Epithelial cell of proximal tubule (primary cell): ENCODE data around the gene ITGB7. TPM values are rescaled to one million over a fixed set of nuclear protein-coding genes. Genes with fewer than 3 reads are reported as not detected.

Experiments
- DNase-seq: peaks from one replicate; pipeline ENCODE4 v3.0.0-alpha.2; 2011; ENCODE audit warnings: low read depth
- H3K4me3 ChIP-seq: 2 replicates; pipeline ENCODE4 v1.5.1; 2011; ENCODE audit warnings: low read depth, mild to moderate bottlenecking, low read length
- CTCF ChIP-seq: conservative IDR thresholded peaks from 2 replicates; pipeline ENCODE4 v1.5.1; 2012; ENCODE audit warnings: low read depth, mild to moderate bottlenecking, low read length
- total RNA-seq: library from RNA; depleted of rRNA; stranded (reverse); fragments of >200 nt; gene quantifications from 2 replicates; pipeline ENCODE4 v1.2.3, GENCODE V29; 2015

Gene ITGB7
- total RNA-seq, 1 donor from 2014 or later = 0.46 TPM

- DNase-seq = no peak
- no peak for TF ChIP-seq CTCF
- H3K4me3 ChIP-seq = peak overlapping the region; percentile 48
Measured at GRCh38 chr12:53197011-53197640, 9.9 kb downstream of the ITGB7 start.

DNA sequence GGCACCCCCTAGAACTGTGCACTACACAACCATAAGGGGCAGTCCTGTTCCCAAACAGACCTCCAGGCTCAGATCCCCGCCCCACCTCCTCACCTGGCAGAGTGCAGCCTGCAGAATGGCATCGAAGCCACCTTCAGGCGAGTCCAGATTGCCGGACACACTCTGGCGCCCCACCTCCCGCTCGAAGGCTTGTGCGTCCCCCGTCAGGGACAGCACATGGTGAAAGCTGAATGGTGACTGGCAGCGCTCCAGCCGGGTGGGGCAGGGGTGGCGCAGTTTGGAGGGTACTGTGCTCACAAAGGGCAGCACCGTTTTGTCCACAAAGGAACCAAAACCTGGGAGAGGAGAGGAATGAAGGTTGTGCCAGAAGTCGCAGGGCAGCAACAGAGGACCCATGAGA lies 10.6 kb downstream of the ITGB7 start:
- no peak for DNase-seq
- no peak overlapping the region for H3K4me3 ChIP-seq
- no peak for TF ChIP-seq CTCF

GRCh38 chr12:53195516-53196420 lies 11.3 kb downstream of the ITGB7 start:
- H3K4me3 ChIP-seq = no peak overlapping the region
- TF ChIP-seq CTCF = no peak
- DNase-seq = no peak

DNA sequence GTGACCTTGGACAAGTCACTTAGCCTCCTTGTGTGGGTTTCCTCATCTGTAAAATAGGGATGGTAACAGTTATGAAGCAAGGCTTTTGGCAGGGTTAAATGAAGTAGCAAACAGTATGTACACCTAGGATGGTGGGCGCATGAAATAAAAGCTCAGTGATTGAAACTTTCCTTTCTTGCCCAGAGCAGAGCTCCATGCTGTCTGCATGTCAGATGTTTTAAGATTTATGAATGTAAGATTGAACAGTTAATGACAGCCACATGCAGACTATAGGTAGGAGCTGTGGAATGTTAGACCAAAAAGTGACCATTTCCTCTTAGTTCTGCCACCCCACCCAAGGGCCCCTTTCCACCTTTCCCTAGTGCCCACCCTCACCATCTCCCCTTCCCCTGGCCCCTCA lies 12.1 kb downstream of the ITGB7 start:
- DNase-seq = no peak

DNA sequence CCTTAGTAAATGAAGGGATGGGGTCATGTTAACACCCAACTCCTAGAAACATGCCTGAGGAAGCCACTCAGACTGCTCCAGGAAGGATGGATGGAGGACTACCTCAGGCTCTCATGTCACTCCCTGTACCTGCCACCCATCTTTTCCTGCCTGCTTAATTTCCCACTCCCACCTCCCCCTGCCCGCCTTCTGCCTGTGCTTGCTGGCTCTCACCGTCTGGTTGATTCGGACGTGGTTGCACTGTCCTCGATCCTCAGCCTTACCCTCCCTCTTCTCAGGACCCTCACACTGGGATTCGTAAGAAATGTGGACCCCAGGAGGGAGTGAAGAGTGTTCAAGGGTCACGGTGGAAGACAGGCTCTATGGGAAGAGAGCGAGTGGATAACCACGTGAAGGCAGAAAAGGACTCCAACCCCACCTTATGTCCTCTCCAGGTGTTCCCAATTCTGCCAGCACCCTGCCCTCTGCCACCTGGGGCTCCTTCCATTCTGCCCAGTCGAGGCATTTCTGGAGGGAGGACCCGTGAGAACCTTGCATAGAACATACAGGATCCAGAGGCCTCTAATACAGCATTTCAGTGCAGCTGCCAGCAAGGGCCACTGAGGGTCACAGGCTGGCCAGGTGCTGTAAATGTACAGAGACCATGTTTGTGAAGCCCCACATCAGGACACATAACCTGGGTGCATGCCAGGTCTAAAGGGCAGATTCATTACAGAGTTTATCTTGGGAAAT lies 12.9 kb downstream of the ITGB7 start:
- no peak for TF ChIP-seq CTCF
- DNase-seq = no peak
- H3K4me3 ChIP-seq = no peak overlapping the region

More for the DNA sequence above, 12.1 kb downstream of the ITGB7 start:
- no peak for TF ChIP-seq CTCF
- H3K4me3 ChIP-seq = no peak overlapping the region

- H3K4me3 ChIP-seq = no peak overlapping the region
- no peak for DNase-seq
- no peak for TF ChIP-seq CTCF
Measured at GRCh38 chr12:53193040-53193439, 14.0 kb downstream of the ITGB7 start.
